ENCODE measurements around the gene ZNRF2. TPM values are rescaled to one million over a fixed set of nuclear protein-coding genes. Genes with fewer than 3 reads are reported as not detected.

Gene ZNRF2
- polyA plus RNA-seq, 1 donor (not counting 4 experiments of a cell fraction or from before 2014, with no cell fraction given): 7.0 TPM

- no peaks in the 10 kb centered on the region for H3K9me3 ChIP-seq (ENCODE audit: control insufficient read depth, low read depth, low read length)
- H3K4me1 ChIP-seq (ENCODE audit: control insufficient read depth, extremely low read depth, insufficient read depth, low read length): peaks cover 26% of the 10 kb centered on the region
- peaks cover 65% of the 10 kb centered on the region for H3K79me2 ChIP-seq (ENCODE audit: control insufficient read depth, insufficient read depth, low read length)
- H3K4me2 ChIP-seq (ENCODE audit: control insufficient read depth, extremely low read depth, insufficient read depth, low read depth, low read length): peak overlapping the region; percentile 7
- TF ChIP-seq EZH2 (IDR thresholded peaks at IDR 0.05; ENCODE audit: low read length): no peak
- TF ChIP-seq CTCF (optimal IDR thresholded peaks at IDR 0.05 in 1 of 3, IDR thresholded peaks at IDR 0.05 in 1 of 3, conservative IDR thresholded peaks at IDR 0.05 in 1 of 3; ENCODE audit: extremely low read depth in 1 of 3, insufficient read depth in 2 of 3, low read length in 3 of 3): no peak
- no peak overlapping the region for H3K9ac ChIP-seq (ENCODE audit: control insufficient read depth, extremely low read depth, insufficient read depth, low read length)
- H3K4me3 ChIP-seq (ENCODE audit: control insufficient read depth in 2 of 3, extremely low read depth in 1 of 3, insufficient read depth in 2 of 3, low read depth in 1 of 3, low read length in 3 of 3): no peak overlapping the region
- dilution Hi-C loops (cut with MboI; ENCODE audit: extremely low pct_ligation_motif_present, low sequenced_read_pairs): no loop called here
- no peak overlapping the region for H3K27ac ChIP-seq (ENCODE audit: control insufficient read depth, insufficient read depth, low read length)
- H2AFZ ChIP-seq (ENCODE audit: control insufficient read depth, low read length): no peak overlapping the region
- no peaks in the 10 kb centered on the region for H3K27me3 ChIP-seq (ENCODE audit: control insufficient read depth, extremely low read depth, insufficient read depth, low read length)
- H4K20me1 ChIP-seq (ENCODE audit: control insufficient read depth, extremely low read depth, insufficient read depth, low read length): no peaks in the 10 kb centered on the region
- H3K36me3 ChIP-seq (ENCODE audit: control insufficient read depth in 2 of 2, extremely low read depth in 1 of 2, insufficient read depth in 2 of 2, low read length in 2 of 2): no peaks in the 10 kb centered on the region
- FAIRE-seq: peak; percentile 73
- no peaks in the 10 kb centered on the region for H3K9me1 ChIP-seq (ENCODE audit: control insufficient read depth, extremely low read depth, insufficient read depth, low read length)
- DNase-seq (ENCODE audit: low read depth, low spot score): peak; percentile 38
Observed at GRCh38 chr7:30310674-30311362, 26.4 kb downstream of the ZNRF2 start.

- FAIRE-seq (no peak), DNase-seq (ENCODE audit: low read depth, low spot score) (no peak)
- Histone ChIP-seq H3K27me3 (ENCODE audit: control insufficient read depth, extremely low read depth, insufficient read depth, low read length) (no peaks in the 10 kb centered on the region), H4K20me1 (ENCODE audit: control insufficient read depth, extremely low read depth, insufficient read depth, low read length) (no peaks in the 10 kb centered on the region), H3K27ac (ENCODE audit: control insufficient read depth, insufficient read depth, low read length) (no peak overlapping the region), H3K79me2 (ENCODE audit: control insufficient read depth, insufficient read depth, low read length) (peaks cover 65% of the 10 kb centered on the region), H3K9me1 (ENCODE audit: control insufficient read depth, extremely low read depth, insufficient read depth, low read length) (no peaks in the 10 kb centered on the region), H2AFZ (ENCODE audit: control insufficient read depth, low read length) (no peak overlapping the region), H3K9me3 (ENCODE audit: control insufficient read depth, low read depth, low read length) (no peaks in the 10 kb centered on the region), H3K4me3 (ENCODE audit: control insufficient read depth in 2 of 3, extremely low read depth in 1 of 3, insufficient read depth in 2 of 3, low read depth in 1 of 3, low read length in 3 of 3) (no peak overlapping the region), H3K9ac (ENCODE audit: control insufficient read depth, extremely low read depth, insufficient read depth, low read length) (no peak overlapping the region), H3K36me3 (ENCODE audit: control insufficient read depth in 2 of 2, extremely low read depth in 1 of 2, insufficient read depth in 2 of 2, low read length in 2 of 2) (no peaks in the 10 kb centered on the region), H3K4me2 (ENCODE audit: control insufficient read depth, extremely low read depth, insufficient read depth, low read depth, low read length) (no peak overlapping the region), H3K4me1 (ENCODE audit: control insufficient read depth, extremely low read depth, insufficient read depth, low read length) (peaks cover 30% of the 10 kb centered on the region)
- dilution Hi-C loops (cut with MboI; ENCODE audit: extremely low pct_ligation_motif_present, low sequenced_read_pairs): no loop called here
- no peak for TF ChIP-seq CTCF (optimal IDR thresholded peaks at IDR 0.05 in 1 of 3, IDR thresholded peaks at IDR 0.05 in 1 of 3, conservative IDR thresholded peaks at IDR 0.05 in 1 of 3; ENCODE audit: extremely low read depth in 1 of 3, insufficient read depth in 2 of 3, low read length in 3 of 3)
- no peak for TF ChIP-seq EZH2 (IDR thresholded peaks at IDR 0.05; ENCODE audit: low read length)
Observed at GRCh38 chr7:30312178-30312577, 27.8 kb downstream of the ZNRF2 start.
